ENCODE results near the gene FOXJ3. TPM values are rescaled to one million over a fixed set of nuclear protein-coding genes. Genes with fewer than 3 reads are reported as not detected.
A peak's percentile ranks its signal among the peaks of the same experiment; 100 is the strongest.

The FOXJ3 gene
- total RNA-seq, 1 experiment from 2014 or later, result 79.1 TPM

GRCh38 chr1:42305639-42306038, 29.4 kb downstream of the FOXJ3 start:
- DNase-seq, result no peak
- Histone ChIP-seq H3K4me3 (no peak overlapping the region), H3K27ac (no peak overlapping the region), H3K9me3 (replicated peaks) (peaks cover 10% of the 10 kb centered on the region; the same call in 1 of the 2 replicates), H3K27me3 (no peaks in the 10 kb centered on the region), H3K36me3 (peaks cover 59% of the 10 kb centered on the region), H3K4me1 (no peaks in the 10 kb centered on the region)

GRCh38 chr1:42302034-42302433, 33.0 kb downstream of the FOXJ3 start:
- Histone ChIP-seq H3K9me3 (replicated peaks) (peaks cover 10% of the 10 kb centered on the region), H3K36me3 (peaks cover 52% of the 10 kb centered on the region), H3K27ac (no peak overlapping the region), H3K27me3 (no peaks in the 10 kb centered on the region), H3K4me1 (no peaks in the 10 kb centered on the region), H3K4me3 (no peak overlapping the region)
- DNase-seq, result no peak

GRCh38 chr1:42298520-42298919, 36.5 kb downstream of the FOXJ3 start:
- Histone ChIP-seq H3K4me1 (no peaks in the 10 kb centered on the region), H3K4me3 (no peak overlapping the region), H3K27me3 (no peaks in the 10 kb centered on the region), H3K9me3 (replicated peaks) (peaks cover 5% of the 10 kb centered on the region), H3K27ac (no peak overlapping the region), H3K36me3 (peaks cover 50% of the 10 kb centered on the region)
- no peak for DNase-seq

- Histone ChIP-seq H3K4me1 (no peaks in the 10 kb centered on the region), H3K27ac (no peak overlapping the region), H3K9me3 (replicated peaks) (no peaks in the 10 kb centered on the region; the same call in 1 of the 2 replicates), H3K4me3 (no peak overlapping the region), H3K36me3 (peaks cover 34% of the 10 kb centered on the region; the same call in 1 of the 2 replicates), H3K27me3 (no peaks in the 10 kb centered on the region)
- no peak for DNase-seq
Observed at GRCh38 chr1:42295816-42296215, 39.2 kb downstream of the FOXJ3 start.

GRCh38 chr1:42290130-42290529, 44.9 kb downstream of the FOXJ3 start:
- no peaks in the 10 kb centered on the region for H3K9me3 ChIP-seq (replicated peaks)
- H3K36me3 ChIP-seq, result peaks cover 14% of the 10 kb centered on the region; the same call in 1 of the 2 replicates
- no peaks in the 10 kb centered on the region for H3K27me3 ChIP-seq
- no peak overlapping the region for H3K27ac ChIP-seq
- H3K4me1 ChIP-seq, result no peaks in the 10 kb centered on the region
- no peak for DNase-seq
- H3K4me3 ChIP-seq, result no peak overlapping the region

- DNase-seq, result no peak
- no peak overlapping the region for H3K4me3 ChIP-seq
- H3K27ac ChIP-seq, result no peak overlapping the region
- H3K27me3 ChIP-seq, result no peaks in the 10 kb centered on the region
- H3K9me3 ChIP-seq (replicated peaks), result no peaks in the 10 kb centered on the region
- H3K36me3 ChIP-seq, result peaks cover 13% of the 10 kb centered on the region; the same call in 1 of the 2 replicates
- no peaks in the 10 kb centered on the region for H3K4me1 ChIP-seq
Observed at GRCh38 chr1:42288311-42288985, 46.6 kb downstream of the FOXJ3 start.

- H3K4me1 ChIP-seq, result peaks cover 4% of the 10 kb centered on the region
- no peak for DNase-seq
- peaks cover 14% of the 10 kb centered on the region; the same call in 1 of the 2 replicates for H3K36me3 ChIP-seq
- H3K27me3 ChIP-seq, result no peaks in the 10 kb centered on the region
- H3K4me3 ChIP-seq, result no peak overlapping the region
- no peaks in the 10 kb centered on the region for H3K9me3 ChIP-seq (replicated peaks)
- no peak overlapping the region for H3K27ac ChIP-seq
Observed at GRCh38 chr1:42282867-42283583, 52.0 kb downstream of the FOXJ3 start.

GRCh38 chr1:42282024-42282579, 52.9 kb downstream of the FOXJ3 start:
- Histone ChIP-seq H3K4me3 (no peak overlapping the region), H3K27me3 (no peaks in the 10 kb centered on the region), H3K27ac (no peak overlapping the region), H3K4me1 (peaks cover 4% of the 10 kb centered on the region), H3K36me3 (peaks cover 14% of the 10 kb centered on the region), H3K9me3 (replicated peaks) (no peaks in the 10 kb centered on the region)
- DNase-seq, result no peak

- H3K27ac ChIP-seq, result no peak overlapping the region
- no peaks in the 10 kb centered on the region for H3K27me3 ChIP-seq
- H3K4me3 ChIP-seq, result no peak overlapping the region
- H3K9me3 ChIP-seq (replicated peaks), result no peaks in the 10 kb centered on the region
- DNase-seq, result no peak
- H3K36me3 ChIP-seq, result peaks cover 21% of the 10 kb centered on the region
- peaks cover 4% of the 10 kb centered on the region for H3K4me1 ChIP-seq
Observed at GRCh38 chr1:42280821-42281220, 54.2 kb downstream of the FOXJ3 start.

- H3K36me3 ChIP-seq, result peaks cover 30% of the 10 kb centered on the region
- H3K9me3 ChIP-seq (replicated peaks), result no peaks in the 10 kb centered on the region
- H3K4me3 ChIP-seq, result no peak overlapping the region
- no peak overlapping the region for H3K27ac ChIP-seq
- no peaks in the 10 kb centered on the region for H3K27me3 ChIP-seq
- DNase-seq, result no peak
- H3K4me1 ChIP-seq, result peaks cover 4% of the 10 kb centered on the region
Observed at GRCh38 chr1:42279055-42279454, 56.0 kb downstream of the FOXJ3 start.

- Histone ChIP-seq H3K9me3 (replicated peaks) (0 out of 2 replicates have a peak, but pooled peaks cover 3% of the 10 kb centered on the region), H3K27me3 (no peaks in the 10 kb centered on the region), H3K4me3 (no peak overlapping the region), H3K4me1 (no peaks in the 10 kb centered on the region), H3K27ac (no peak overlapping the region), H3K36me3 (peaks cover 39% of the 10 kb centered on the region)
- no peak for DNase-seq
Observed at GRCh38 chr1:42272920-42273319, 62.1 kb downstream of the FOXJ3 start.

GRCh38 chr1:42267904-42268303, 67.1 kb downstream of the FOXJ3 start:
- H3K36me3 ChIP-seq, result peaks cover 37% of the 10 kb centered on the region
- H3K9me3 ChIP-seq (replicated peaks), result 0 out of 2 replicates have a peak, but pooled peaks cover 3% of the 10 kb centered on the region
- peaks cover 16% of the 10 kb centered on the region for H3K4me1 ChIP-seq
- H3K27me3 ChIP-seq, result no peaks in the 10 kb centered on the region
- no peak for DNase-seq
- no peak overlapping the region for H3K4me3 ChIP-seq
- H3K27ac ChIP-seq, result no peak overlapping the region

- no peaks in the 10 kb centered on the region for H3K27me3 ChIP-seq
- H3K9me3 ChIP-seq (replicated peaks), result 0 out of 2 replicates have a peak, but pooled peaks cover 3% of the 10 kb centered on the region
- no peak overlapping the region for H3K4me3 ChIP-seq
- DNase-seq, result peak; percentile 12 to 69
- peaks cover 17% of the 10 kb centered on the region for H3K4me1 ChIP-seq
- H3K36me3 ChIP-seq, result peaks cover 35% of the 10 kb centered on the region
- H3K27ac ChIP-seq, result peak overlapping the region; percentile 16
Observed at GRCh38 chr1:42266253-42267135, 68.5 kb downstream of the FOXJ3 start.

- Histone ChIP-seq H3K4me1 (peaks cover 33% of the 10 kb centered on the region), H3K27me3 (no peaks in the 10 kb centered on the region), H3K36me3 (peaks cover 33% of the 10 kb centered on the region), H3K27ac (no peak overlapping the region), H3K9me3 (replicated peaks) (0 out of 2 replicates have a peak, but pooled peaks cover 3% of the 10 kb centered on the region), H3K4me3 (no peak overlapping the region)
- DNase-seq, result no peak
Observed at GRCh38 chr1:42264511-42265190, 70.4 kb downstream of the FOXJ3 start.
